LNCAP (cell line): Measurements from ENCODE around the gene NR1D2.

Experiments used
- TF ChIP-seq, protein P1 (sequence below): fragments of 450-650 bp; IDR thresholded peaks from 2 replicates; pipeline ENCODE4 v1.5.1; 2017; ENCODE audit warnings: mild to moderate bottlenecking

The NR1D2 gene

DNA sequence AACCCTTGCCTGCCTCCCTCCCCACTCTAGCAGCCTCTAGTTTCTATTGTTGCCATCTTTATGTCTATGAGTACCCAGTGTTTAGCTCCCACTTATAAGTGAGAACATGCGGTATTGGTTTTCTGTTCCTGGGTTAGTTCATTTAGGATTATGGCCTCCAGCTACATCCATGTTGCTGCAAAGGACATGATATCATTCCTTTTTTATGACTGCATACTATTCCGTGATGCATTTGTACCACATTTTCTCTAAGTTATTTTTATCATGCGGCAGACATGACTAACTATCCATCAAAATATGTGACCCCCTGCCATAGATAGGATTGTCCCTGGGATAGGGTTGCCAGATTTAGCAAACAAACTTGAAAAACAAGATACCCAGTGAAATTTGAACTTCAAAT, 58.4 kb downstream of the NR1D2 start:
- TF ChIP-seq, protein P1, sequence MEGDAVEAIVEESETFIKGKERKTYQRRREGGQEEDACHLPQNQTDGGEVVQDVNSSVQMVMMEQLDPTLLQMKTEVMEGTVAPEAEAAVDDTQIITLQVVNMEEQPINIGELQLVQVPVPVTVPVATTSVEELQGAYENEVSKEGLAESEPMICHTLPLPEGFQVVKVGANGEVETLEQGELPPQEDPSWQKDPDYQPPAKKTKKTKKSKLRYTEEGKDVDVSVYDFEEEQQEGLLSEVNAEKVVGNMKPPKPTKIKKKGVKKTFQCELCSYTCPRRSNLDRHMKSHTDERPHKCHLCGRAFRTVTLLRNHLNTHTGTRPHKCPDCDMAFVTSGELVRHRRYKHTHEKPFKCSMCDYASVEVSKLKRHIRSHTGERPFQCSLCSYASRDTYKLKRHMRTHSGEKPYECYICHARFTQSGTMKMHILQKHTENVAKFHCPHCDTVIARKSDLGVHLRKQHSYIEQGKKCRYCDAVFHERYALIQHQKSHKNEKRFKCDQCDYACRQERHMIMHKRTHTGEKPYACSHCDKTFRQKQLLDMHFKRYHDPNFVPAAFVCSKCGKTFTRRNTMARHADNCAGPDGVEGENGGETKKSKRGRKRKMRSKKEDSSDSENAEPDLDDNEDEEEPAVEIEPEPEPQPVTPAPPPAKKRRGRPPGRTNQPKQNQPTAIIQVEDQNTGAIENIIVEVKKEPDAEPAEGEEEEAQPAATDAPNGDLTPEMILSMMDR: no peak

DNA sequence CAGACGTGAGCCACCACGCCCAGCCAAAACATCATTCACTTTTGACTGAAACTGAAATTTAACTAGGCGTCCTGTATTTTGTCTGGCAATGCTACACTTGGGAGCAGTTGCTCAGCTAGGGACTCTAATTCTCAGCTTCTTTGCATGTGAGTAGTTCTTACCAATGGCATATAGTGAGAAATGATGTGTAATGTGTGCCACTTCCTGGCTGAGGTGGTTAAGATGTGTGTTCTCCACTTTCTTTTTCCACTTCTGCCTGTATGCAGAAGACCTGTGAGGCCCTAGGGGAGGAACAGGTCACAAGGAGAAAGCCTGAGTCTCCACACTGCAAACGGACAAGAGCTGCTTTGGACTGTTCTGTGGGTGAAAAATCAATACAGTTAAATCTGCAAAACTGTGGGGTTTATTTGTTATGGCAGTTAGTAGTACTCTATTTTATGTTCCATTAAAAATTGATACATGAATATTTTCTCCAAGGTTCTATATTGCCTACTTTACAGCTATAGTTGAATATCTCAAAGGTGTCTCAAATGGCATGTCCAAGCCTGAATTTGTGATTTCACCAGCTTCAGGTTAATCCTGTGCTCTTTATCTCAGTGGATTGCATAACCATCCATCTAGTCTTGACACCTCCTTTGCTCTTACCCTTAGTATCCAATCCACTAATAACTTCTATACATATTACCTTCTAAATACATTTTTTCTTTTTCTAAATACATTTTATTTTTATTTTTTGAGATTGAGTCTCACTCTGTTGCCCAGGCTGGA, 59.3 kb downstream of the NR1D2 start:
- TF ChIP-seq, protein P1: no peak

DNA sequence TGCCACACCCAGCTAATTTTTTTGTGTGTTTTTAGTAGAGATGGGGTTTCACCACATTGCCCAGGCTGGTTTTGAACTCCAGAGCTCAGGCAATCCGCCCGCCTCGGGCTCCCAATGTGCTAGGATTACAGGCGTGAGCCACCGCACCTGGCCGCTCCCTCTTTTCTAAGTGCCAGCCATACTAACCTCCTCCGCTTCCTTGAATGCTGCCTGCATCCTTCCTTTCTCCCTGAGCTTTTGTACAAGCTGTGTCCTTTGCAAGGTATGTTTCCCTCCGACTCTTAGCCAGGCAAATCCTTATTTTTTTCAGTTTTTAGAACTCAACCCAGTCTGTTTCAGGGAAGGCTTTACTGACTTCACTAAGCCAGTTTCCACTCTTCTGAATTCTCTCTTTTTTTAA, 60.6 kb downstream of the NR1D2 start:
- TF ChIP-seq, protein P1: no peak

DNA sequence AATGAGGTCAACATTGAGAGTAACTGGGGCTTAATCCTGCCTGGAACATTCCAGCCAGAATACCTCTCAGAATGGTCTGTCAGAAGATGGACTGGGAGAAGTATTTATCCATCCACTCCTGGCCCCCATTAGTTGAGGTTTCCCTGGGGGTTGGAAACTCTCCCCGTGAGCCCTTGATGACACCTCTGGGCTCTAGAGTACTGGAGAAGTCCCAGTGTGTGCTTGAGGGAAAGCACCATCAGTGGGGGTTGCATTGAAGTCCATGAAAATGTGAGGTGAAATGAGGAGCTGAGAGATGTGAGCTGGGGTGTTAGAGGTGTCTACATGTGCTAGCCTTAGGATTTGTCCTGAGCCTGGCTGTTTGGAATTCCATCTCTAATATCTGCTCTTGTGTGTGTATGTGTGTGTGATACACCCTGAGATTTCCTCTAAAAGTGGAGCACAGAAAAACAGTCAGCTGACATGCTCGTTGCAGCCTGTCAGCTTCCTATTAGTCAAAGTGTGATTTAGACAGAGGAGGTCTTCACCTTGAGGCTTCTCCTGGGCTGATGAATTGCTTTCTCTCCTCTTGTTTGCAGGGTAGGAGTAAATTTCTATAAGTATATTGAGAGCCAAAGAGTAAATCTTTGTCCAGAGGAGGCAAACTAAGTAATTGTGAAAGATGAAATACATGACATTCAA, 67.6 kb downstream of the NR1D2 start:
- TF ChIP-seq, protein P1: no peak

DNA sequence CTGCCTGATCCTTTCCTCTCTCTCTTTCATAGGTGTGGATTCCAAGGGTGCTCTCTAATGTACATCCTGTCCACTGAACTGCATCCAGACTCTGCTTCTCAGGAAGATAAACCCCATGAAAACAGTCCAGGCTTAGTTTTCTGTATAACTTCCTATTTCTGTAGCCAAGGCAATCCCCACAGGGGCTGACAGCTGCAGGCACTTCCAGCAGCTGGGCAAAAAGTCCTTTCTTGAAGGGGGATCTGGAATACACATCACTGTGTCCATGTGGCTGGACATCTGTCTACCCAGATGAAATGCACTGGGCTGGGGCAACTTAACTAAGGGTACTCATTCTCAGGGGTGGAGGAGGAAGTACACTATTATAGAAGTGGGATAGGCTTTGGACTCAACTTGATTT, 72.2 kb downstream of the NR1D2 start:
- TF ChIP-seq, protein P1: no peak

DNA sequence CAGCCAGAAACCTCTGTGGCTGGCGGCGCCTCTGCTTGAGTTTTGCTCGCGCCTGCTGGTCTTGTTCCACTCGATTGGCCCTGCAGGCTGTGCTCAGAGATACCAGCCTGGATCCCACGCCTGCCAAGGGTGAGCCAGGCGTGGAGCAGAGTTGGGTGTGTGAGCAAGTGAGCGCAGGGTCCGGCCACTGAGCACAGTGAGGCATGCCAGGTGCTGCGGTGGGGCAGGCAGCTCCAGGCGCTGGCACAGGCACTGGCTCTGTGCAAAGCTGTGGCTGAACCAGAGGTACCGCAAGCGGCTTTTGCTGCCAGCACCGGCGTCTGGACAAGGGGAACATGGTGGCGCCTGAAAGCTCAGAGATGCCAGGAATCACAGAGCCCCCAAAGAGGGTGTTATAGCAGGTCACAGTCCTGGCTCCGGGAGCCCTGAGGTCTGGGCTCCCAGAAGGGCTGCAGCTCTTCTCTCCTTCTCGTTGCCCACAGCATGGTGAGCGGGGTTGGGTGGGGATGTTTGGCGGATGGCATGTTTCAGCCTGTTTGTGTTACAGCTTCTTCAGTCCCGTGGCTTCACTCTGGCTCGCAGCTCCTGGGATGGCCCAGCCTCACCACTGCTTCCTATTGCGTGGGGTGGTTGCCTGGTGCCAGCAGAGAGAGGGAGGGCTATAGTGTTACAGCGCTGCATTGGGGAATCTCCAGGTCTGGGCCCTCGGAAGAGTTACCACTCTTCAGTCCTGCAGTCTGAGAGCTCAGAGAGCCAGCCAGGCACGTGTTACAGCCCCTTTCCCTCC, 73.9 kb downstream of the NR1D2 start:
- TF ChIP-seq, protein P1: no peak

DNA sequence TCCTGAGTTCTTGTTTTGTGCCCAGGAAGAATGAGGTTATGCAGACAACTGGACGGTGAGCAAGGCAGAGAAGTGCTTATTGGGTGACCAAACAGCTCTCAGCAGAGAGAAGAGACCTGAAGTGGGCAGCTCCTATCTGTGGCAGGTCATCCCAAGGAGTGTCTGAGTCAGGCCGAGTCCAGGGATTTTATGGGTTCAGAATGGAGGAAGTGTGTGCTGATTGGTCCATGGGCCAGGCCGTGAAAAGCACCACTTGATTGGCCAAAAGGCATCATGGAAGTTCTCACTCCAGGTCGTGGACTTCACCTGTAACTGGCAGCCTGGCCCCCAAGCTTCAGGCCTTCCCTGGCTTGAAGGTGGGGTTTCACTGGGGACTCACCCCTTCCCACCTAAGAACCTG, 74.5 kb downstream of the NR1D2 start:
- TF ChIP-seq, protein P1: no peak
